HCT116 (cell line): ENCODE results near the gene SECISBP2. TPM values are rescaled to one million over a fixed set of nuclear protein-coding genes. Genes with fewer than 3 reads are reported as not detected.

Source experiments
- ATAC-seq: fragments of 200-7000 bp; cut with Tn5 transposase; 2 replicates; pipeline ENCODE4 v1.9.1; 2020; ENCODE audit warnings: mild to moderate bottlenecking, moderate library complexity
- BruUV-seq: library from RNA; stranded (reverse); fragments of 400-500 nt; replicated peaks from 2 replicates; lab custom pipeline; 2021; lab: Mats Ljungman, UMichigan
- CTCF ChIA-PET: fragments of 300-600 bp; sonication (Branson Sonifier 250); formaldehyde crosslinking; loops from one replicate; lab custom pipeline; 2021; ENCODE audit warnings: antibody characterized with exemption; lab: Charles Lee
- POLR2A ChIA-PET: fragments of 300-600, 350-600 bp; sonication (Branson Sonifier 250); formaldehyde crosslinking; loops from one replicate; lab custom pipeline; 2021; ENCODE audit warnings: antibody characterized with exemption; lab: Charles Lee
- RAD21 ChIA-PET, 2 experiments: fragments of 300-600 bp; sonication (Branson Sonifier 250); formaldehyde crosslinking; loops; one replicate each; lab custom pipeline; 2023; ENCODE audit warnings: low total read pairs in 2 of 2; ENCODE audit not compliant: uncharacterized antibody in 2 of 2, unreplicated experiment in 2 of 2, low non-redundant PET in 1 of 2; lab: Charles Lee
- DNase-seq: peaks from one replicate; pipeline ENCODE4 v3.0.0-alpha.2; 2010; ENCODE audit warnings: low read depth, low spot score
- H2AFZ ChIP-seq: fragments of 200-600 bp; shearing (Covaris generic), sonication (generic); 2 replicates; pipeline ENCODE4 v1.6.1; 2017; ENCODE audit warnings: low read depth, mixed run types, mixed read lengths, antibody characterized with exemption, low read length; ENCODE audit not compliant: poor library complexity, severe bottlenecking
- H3K27ac ChIP-seq: 2 replicates; pipeline ENCODE4 v1.5.1; 2012; ENCODE audit warnings: low read depth, low read length
- H3K27me3 ChIP-seq: fragments of 200-600 bp; sonication (generic); 2 replicates; pipeline ENCODE4 v1.6.1; 2016; ENCODE audit warnings: mixed run types, low read length, mixed read lengths; ENCODE audit not compliant: insufficient read depth
- H3K36me3 ChIP-seq, 2 experiments: fragments of 200-500 bp in 1 of 2; fragments of 200-600 bp in 1 of 2; sonication (Bioruptor generic) in 1 of 2; sonication (generic) in 1 of 2; 2 replicates each; pipeline versions ENCODE4 v1.5.1 to v1.6.1; 2014 to 2016; ENCODE audit warnings: low read length in 2 of 2, inconsistent platforms in 1 of 2, mixed read lengths in 1 of 2, mixed run types in 1 of 2; ENCODE audit not compliant: insufficient read depth in 2 of 2, control insufficient read depth in 1 of 2
- H3K4me1 ChIP-seq, 2 experiments: fragments of 200-600 bp in 1 of 2; sonication (generic) in 1 of 2; 2 replicates each; pipeline versions ENCODE4 v1.5.1 to v1.6.1; 2012 to 2017; ENCODE audit warnings: low read length in 2 of 2, inconsistent platforms in 1 of 2, mild to moderate bottlenecking in 1 of 2, mixed read lengths in 1 of 2, mixed run types in 1 of 2, moderate library complexity in 1 of 2; ENCODE audit not compliant: insufficient read depth in 2 of 2, control insufficient read depth in 1 of 2
- H3K4me2 ChIP-seq: fragments of 200-600 bp; sonication (generic); 2 replicates; pipeline ENCODE4 v1.6.1; 2017; ENCODE audit warnings: mixed run types, low read length, mixed read lengths
- H3K4me3 ChIP-seq, 2 experiments: fragments of 200-600 bp in 1 of 2; sonication (generic) in 1 of 2; replicated peaks in 1 of 2; 2 replicates each; pipeline ENCODE4 v1.5.1; 2011 to 2016; ENCODE audit warnings: low read length in 2 of 2, control low read depth in 1 of 2, low read depth in 1 of 2, mild to moderate bottlenecking in 1 of 2, mixed read lengths in 1 of 2, mixed run types in 1 of 2
- H3K79me2 ChIP-seq: fragments of 200-600 bp; sonication (generic); 2 replicates; pipeline ENCODE4 v1.6.1; 2017; ENCODE audit warnings: mild to moderate bottlenecking, mixed run types, low read length, moderate library complexity, mixed read lengths; ENCODE audit not compliant: insufficient read depth
- H3K9ac ChIP-seq: fragments of 200-600 bp; sonication (generic); 2 replicates; pipeline ENCODE4 v1.6.1; 2016; ENCODE audit warnings: low read length, mixed read lengths
- H3K9me2 ChIP-seq: fragments of 200-600 bp; sonication (generic), shearing (Covaris generic); 2 replicates; pipeline ENCODE4 v1.6.1; 2017; ENCODE audit warnings: mixed run types, mild to moderate bottlenecking, moderate library complexity; ENCODE audit not compliant: insufficient read depth
- H3K9me3 ChIP-seq, 2 experiments: fragments of 200-500 bp in 1 of 2; fragments of 200-600 bp in 1 of 2; sonication (Bioruptor generic) in 1 of 2; sonication (generic) in 1 of 2; 2 replicates each; pipeline ENCODE4 v1.6.1; 2014 to 2017; ENCODE audit warnings: low read length in 2 of 2, mixed read lengths in 2 of 2, inconsistent platforms in 1 of 2, low read depth in 1 of 2, mild to moderate bottlenecking in 1 of 2, mixed run types in 1 of 2, moderate library complexity in 1 of 2; ENCODE audit not compliant: control insufficient read depth in 1 of 2, insufficient read depth in 1 of 2
- H4K20me1 ChIP-seq: fragments of 200-600 bp; sonication (generic), shearing (Covaris generic); 2 replicates; pipeline ENCODE4 v1.6.1; 2017; ENCODE audit warnings: mixed run types, mild to moderate bottlenecking, moderate library complexity; ENCODE audit not compliant: insufficient read depth
- CBX3 ChIP-seq: IDR thresholded peaks from 2 replicates; pipeline ENCODE4 v1.6.1; 2012; ENCODE audit warnings: low read depth
- CEBPB ChIP-seq: IDR thresholded peaks from 2 replicates; pipeline ENCODE4 v1.6.1; 2012; ENCODE audit warnings: low read depth
- ELF1 ChIP-seq: IDR thresholded peaks from 2 replicates; pipeline ENCODE4 v1.6.1; 2012; ENCODE audit warnings: low read depth, borderline replicate concordance
- EZH2phosphoT487 ChIP-seq: fragments of 200-600 bp; IDR thresholded peaks from 2 replicates; pipeline ENCODE4 v1.6.1; 2018; ENCODE audit warnings: antibody characterized with exemption, borderline replicate concordance
- JUND ChIP-seq: IDR thresholded peaks from 2 replicates; pipeline ENCODE4 v1.6.1; 2012
- POLR2A ChIP-seq: IDR thresholded peaks from 2 replicates; pipeline ENCODE4 v1.7.0; 2011; ENCODE audit warnings: borderline replicate concordance; ENCODE audit not compliant: insufficient read depth, insufficient read length; ENCODE audit errors: extremely low read depth
- RAD21 ChIP-seq: IDR thresholded peaks from 2 replicates; pipeline ENCODE4 v1.6.1; 2012; ENCODE audit warnings: low read depth, mild to moderate bottlenecking
- SIN3A ChIP-seq: IDR thresholded peaks from 2 replicates; pipeline ENCODE4 v1.6.1; 2012; ENCODE audit warnings: low read depth
- SRF ChIP-seq: IDR thresholded peaks from 2 replicates; pipeline ENCODE4 v1.6.1; 2012; ENCODE audit warnings: low read depth
- TCF7L2 ChIP-seq: IDR thresholded peaks from 2 replicates; pipeline ENCODE4 v1.7.0; 2011; ENCODE audit warnings: borderline replicate concordance, inconsistent platforms; ENCODE audit not compliant: insufficient read depth, insufficient read length; ENCODE audit errors: extremely low read depth
- YY1 ChIP-seq: IDR thresholded peaks from 2 replicates; pipeline ENCODE4 v1.6.1; 2011; ENCODE audit warnings: low read length, low read depth, moderate library complexity, mild to moderate bottlenecking; ENCODE audit not compliant: insufficient replicate concordance; ENCODE audit errors: extremely low read depth
- ZBTB33 ChIP-seq: IDR thresholded peaks from 2 replicates; pipeline ENCODE4 v1.6.1; 2011; ENCODE audit warnings: mild to moderate bottlenecking, low read length, moderate library complexity; ENCODE audit not compliant: insufficient replicate concordance; ENCODE audit errors: extremely low read depth
- intact Hi-C: fragments of 100-400 bp; cut with micrococcal nuclease; formaldehyde crosslinking; loops from 2 replicates; pipeline ENCODE4 v1.10.0; 2022
- microRNA-seq: library from miRNA; unstranded; fragments of <30 nt; microRNA quantifications from one replicate; pipeline ENCODE4, GENCODE V29; 2016; ENCODE audit warnings: borderline number of aligned reads
- total RNA-seq: library from RNA; stranded (reverse); gene quantifications from one replicate; pipeline ENCODE4 v1.2.1, GENCODE V29; 2021; ENCODE audit not compliant: unreplicated experiment

The SECISBP2 gene
- total RNA-seq, 1 experiment from 2014 or later, result 41.6 TPM

GRCh38 chr9:89408628-89409101, 90.4 kb downstream of the SECISBP2 start:
- no peak for ATAC-seq

More at GRCh38 chr9:89408628-89409101, 90.4 kb downstream of the SECISBP2 start:
- no TSS peak for BruUV-seq
- Histone ChIP-seq H3K4me2 (no peak overlapping the region), H3K4me3 (no peak overlapping the region), H3K9ac (no peak overlapping the region), H2AFZ (no peak overlapping the region), H3K9me3 (no peaks in the 10 kb centered on the region), H4K20me1 (no peaks in the 10 kb centered on the region), H3K27me3 (no peaks in the 10 kb centered on the region), H3K79me2 (no peaks in the 10 kb centered on the region), H3K9me2 (no peaks in the 10 kb centered on the region), H3K27ac (no peak overlapping the region), H3K4me1 (peaks cover 0 to 6% of the 10 kb centered on the region in 2 experiments; a peak in 1 of 4 replicates), H3K36me3 (no peaks in the 10 kb centered on the region)
- intact Hi-C loops, result no loop called here
- no peak for DNase-seq
- RAD21 ChIA-PET, result no interaction called here
- TF ChIP-seq ELF1, result no peak
- TF ChIP-seq TCF7L2, result no peak
- TF ChIP-seq SIN3A, result no peak
- TF ChIP-seq YY1, result no peak
- no peak for TF ChIP-seq EZH2phosphoT487
- no peak for TF ChIP-seq ZBTB33
- TF ChIP-seq JUND, result no peak
- TF ChIP-seq CBX3, result no peak
- no peak for TF ChIP-seq SRF
- no peak for TF ChIP-seq CEBPB
- TF ChIP-seq RAD21, result no peak
- TF ChIP-seq POLR2A, result no peak
- POLR2A ChIA-PET, result no interaction called here
- CTCF ChIA-PET, result interaction anchor here (1.8 kb wide), 1 partner anchor 140 kb away, joined by 5 read pairs; no protein-coding TSS in a partner anchor

Small RNA genes within 50 kb of the gene (microRNA-seq; reads per million reads assigned to microRNA genes)
- gene MIR3153, result not detected

Other genes starting within 250 kb of the SECISBP2 start
- 0.27 TPM for gene SHC3, start 139.7 kb upstream of the SECISBP2 start, total RNA-seq
- gene CKS2, start 7.3 kb upstream of the SECISBP2 start, total RNA-seq, result 242 TPM
- 32.0 TPM for gene SEMA4D, start 179.6 kb downstream of the SECISBP2 start, total RNA-seq